Measurements from ENCODE around the gene NF1.

The NF1 gene

GRCh38 chr17:31389657-31390381 is 295.0 kb downstream of the NF1 start:
- DNase-seq, result no peak

GRCh38 chr17:31390426-31390747 is 295.6 kb downstream of the NF1 start:
- no peak for DNase-seq

GRCh38 chr17:31390748-31391495 is 296.1 kb downstream of the NF1 start:
- DNase-seq, result peak; percentile 87

DNA sequence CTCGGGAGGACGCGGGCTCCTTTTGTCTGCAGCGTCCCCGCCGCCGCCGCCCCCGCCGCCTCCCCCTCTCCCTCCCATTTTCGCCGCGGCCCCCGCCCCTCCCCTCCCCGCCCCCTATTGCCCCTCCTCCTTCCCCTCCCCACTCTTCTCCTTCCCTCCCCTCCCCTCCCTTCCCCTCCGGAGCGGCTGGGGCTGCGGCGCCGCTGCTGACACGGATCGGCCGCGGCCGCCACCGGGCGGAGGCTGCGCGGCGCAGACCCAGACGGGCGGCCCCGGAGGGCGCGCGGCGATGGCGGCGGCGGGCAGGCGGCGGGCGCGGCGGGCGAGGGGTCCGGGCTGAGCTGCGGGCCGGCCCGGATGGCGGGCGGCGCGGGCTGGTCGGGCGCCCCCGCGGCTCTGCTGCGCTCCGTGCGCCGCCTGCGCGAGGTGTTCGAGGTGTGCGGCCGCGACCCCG is 296.7 kb downstream of the NF1 start, which contains the start of gene RAB11FIP4:
TSS of gene RAB11FIP4 (plus strand) at position 180 of the 454 bp plus-strand sequence. CDS start at position 358, 178 bp downstream.
- DNase-seq, result no peak

DNA sequence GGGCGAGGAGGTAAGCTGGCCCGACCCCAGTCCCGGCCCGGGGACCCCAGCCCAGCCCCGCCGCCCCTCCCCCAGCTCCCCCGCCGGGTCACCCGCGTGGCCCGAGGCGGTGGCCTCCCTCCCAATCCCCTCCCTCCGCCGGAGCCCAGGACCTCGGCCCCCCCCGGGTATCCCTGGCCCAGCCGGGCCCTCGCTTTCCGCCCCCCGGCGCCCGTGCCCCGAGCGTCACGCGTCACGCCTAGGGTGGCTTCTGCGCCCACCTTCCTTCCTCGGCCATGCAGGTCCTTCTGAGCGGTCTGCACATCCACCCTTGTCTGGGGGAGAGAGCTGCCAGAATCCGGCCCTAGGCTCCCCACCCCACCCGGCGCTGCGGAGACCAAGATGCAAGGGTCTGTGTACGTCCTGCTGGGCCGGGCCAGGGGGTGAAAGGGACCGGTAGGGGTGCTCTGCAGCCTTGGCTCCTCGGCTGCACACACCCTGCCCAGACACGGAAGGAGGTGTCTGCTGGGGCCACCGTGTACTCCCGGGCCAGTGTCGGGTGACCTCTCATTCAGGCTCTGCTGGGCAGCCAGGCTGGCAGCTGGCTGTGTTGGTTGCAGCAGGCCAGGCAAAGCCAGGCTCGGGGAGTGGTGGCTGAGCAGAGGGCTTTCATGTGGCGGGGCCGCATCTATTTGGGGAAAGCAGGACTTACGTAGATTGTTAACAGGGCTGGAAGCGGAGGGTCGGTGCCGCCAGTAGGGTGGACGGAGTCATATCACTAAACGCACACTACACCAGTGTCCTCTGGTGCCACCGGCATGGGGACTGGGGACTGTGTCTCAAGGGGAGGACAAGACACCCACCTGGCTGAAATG is 297.5 kb downstream of the NF1 start:
- DNase-seq, result no peak

GRCh38 chr17:31392856-31393748 is 298.3 kb downstream of the NF1 start:
- DNase-seq, result no peak

DNA sequence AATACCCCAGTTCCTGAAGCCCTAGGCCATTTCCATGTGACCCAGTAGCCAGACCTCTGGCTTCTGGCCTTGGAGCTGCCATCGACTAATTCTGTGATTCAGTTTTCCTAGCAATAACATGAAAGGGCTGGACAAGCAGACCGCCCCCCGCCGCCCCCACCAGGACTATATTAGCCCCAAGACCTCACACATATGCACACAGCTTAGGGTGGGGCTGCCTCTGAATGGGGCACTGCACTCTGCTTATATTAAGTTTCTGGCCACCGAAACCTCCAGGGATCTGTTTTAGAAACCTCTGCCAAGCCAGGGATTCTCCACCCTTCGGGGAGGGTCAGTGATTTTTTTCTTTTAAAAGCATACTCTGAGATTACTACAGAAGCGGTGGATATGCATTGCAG is 299.0 kb downstream of the NF1 start:
- DNase-seq, result no peak

GRCh38 chr17:31394544-31394943 is 299.8 kb downstream of the NF1 start:
- no peak for DNase-seq

GRCh38 chr17:31397256-31397939 is 302.6 kb downstream of the NF1 start:
- DNase-seq, result no peak

DNA sequence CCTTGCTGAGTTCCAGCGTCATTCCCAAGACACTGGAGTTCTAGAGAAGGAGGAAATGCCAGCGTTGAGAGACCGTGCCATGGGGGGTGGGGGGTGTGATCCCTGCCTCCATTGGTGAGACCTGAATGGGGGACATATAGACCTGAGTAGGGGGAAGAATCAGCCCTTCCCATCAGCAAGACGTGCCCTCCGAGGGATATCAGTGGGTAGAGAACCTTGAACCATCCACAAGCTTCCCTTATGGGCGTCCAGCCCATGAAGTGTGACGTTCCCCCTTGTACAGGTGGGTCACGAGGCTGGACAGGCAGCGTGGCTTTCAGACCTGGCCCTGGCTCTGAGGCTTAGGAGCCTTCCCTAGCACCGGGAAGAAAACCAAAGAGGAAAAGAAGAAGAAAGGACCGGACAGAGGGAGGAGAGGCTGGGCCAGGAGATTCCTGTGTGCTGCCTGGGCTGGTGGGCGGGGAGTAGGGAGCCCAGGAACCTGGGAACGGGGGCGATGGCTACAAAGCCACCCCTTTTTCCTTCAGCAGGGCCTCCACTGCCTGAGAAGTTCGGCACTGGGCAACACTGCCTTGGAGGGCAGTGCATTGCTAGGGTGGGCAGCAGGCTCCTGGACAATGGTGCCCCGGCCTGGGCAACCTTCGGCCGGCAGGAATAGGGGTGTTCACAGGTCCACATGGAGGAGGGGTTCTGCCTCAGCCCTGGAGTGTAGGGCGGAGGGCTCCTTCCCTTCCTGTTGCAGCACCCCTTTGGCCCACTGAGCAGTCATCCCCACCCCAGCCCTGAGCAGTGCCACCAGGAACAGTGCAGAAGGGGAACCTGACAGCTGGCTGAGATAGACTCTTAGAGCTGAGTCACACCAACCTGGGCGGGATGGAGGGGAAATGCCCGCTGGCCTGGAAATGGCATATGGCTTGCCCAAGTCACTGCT is 303.9 kb downstream of the NF1 start:
- peak; percentile 46 for DNase-seq

DNA sequence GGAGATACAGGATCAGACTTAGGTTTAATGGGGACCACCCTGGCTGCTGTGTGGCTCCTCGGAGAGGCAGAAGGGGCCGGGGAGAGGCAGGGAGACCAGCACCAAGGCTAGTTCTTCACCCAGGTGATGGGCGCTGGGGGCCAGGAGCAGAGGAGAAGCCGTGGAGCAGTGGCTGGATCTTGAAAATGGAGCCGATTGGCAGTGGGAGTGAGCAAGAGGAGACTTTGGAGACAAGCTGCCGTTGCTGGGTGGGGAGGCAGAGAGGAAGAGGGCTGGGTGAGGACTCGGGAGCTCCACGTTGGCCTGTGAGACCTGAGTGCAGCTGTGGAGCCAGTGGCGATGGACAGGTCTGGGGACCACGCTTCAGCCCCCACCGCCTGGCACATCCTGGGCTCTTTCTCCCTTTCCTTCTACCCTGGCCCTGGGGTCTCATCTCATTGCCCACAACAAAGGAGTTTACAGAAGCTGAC is 305.7 kb downstream of the NF1 start:
- DNase-seq, result no peak

DNA sequence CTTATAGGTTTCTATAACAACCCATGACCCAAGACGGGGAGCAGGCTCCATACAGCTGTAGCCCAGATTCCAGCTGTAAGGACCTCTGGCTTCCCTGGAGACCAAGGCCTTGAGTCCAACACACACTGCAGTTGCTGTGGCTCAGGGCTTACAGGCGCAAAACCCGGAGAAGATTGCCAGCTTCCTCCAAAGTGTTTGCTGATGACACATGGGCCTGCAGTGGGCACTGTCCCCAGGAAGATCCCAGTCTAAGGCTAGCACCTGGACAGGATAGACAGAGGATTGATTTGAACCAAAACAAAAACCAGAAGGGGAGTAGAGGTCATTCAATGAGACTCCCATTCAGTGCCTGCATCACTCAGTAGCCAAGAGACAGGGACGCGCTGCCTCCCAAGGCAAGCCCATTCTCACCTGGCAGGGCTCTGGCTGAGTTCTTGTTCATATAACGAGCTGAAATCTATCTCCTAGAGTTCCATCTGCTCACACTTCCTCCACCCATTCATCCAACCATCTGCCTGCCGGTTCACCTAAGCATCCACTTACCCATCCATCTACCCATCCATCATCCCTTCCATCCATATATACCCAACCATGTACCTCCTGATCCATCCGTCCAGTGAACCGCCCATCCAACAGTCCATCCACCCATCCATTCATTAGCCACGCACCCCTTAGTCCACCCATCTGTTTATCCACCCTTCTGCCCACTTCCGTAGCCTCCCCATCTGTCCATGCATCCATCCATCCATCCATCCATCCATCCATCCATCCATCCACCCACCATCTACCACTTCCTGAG is 306.9 kb downstream of the NF1 start:
- peak; percentile 68 for DNase-seq

DNA sequence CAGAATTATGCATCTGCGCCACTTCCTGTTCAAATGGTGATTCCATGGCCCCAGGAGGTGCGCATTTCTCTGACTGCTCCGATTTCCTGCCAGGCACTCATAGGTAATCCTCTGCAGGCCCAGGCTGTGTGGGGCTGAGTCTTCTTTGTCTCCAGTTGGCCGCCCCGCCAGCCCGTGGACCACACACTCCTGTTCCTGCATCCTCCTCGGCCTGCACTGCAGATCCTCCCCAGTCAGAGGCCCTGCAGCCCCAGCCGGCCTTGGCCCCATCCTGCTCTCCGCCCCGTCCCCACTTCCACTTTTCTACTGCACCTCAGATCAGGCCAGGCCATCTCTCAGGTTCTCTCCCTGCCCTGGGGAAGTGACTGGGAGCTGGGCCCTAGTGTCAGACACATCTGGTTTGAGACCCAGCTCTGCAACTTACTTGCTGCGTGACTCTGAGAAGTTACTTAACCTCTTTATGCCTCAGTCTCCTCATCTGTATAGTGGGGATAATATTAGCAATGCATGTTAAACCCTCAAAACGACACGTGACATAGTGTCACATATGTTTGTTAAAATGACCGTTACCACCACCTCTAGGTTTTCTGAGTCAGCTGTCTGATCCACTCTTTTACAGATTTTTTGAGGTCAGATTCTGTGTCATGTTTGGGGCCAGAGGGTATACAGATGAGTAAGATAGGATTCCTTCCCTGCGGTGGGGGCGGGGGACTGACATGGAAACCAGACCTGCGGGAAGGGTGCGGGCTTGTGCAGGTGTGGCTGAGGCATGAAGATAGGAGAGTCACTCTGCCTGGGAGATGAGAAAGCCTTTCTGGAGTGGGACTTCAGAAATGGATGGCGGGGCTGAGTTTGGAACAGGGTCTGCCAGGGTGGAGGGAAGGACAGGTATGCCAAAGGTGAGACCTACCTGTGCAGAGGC is 309.5 kb downstream of the NF1 start:
- DNase-seq, result no peak

DNA sequence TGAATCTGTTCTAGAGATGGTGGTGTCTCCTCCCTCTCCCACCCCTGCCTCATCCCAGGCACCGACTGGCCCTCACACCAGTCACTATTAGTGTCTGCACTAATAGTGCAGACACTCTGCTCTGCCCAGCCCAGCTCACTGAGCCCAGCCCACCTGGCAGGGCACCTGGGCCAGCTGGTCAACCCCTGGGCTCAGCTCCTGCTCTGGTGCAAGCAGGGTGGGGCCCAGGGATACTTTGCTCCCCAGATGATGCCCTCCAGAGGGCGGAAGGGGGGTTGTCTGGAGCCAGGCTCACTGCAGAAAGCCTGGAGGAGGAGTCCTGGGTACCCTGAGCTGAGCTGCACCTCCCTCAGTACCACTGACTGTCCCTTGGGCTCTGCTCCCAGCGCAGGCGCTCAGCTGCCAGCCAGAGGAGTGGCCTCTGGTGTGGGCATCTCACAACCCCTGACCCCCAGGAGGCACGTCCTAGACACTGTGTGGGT is 311.2 kb downstream of the NF1 start:
- DNase-seq, result no peak

- no peak for DNase-seq
Observed at GRCh38 chr17:31408586-31408985, 313.8 kb downstream of the NF1 start.

DNA sequence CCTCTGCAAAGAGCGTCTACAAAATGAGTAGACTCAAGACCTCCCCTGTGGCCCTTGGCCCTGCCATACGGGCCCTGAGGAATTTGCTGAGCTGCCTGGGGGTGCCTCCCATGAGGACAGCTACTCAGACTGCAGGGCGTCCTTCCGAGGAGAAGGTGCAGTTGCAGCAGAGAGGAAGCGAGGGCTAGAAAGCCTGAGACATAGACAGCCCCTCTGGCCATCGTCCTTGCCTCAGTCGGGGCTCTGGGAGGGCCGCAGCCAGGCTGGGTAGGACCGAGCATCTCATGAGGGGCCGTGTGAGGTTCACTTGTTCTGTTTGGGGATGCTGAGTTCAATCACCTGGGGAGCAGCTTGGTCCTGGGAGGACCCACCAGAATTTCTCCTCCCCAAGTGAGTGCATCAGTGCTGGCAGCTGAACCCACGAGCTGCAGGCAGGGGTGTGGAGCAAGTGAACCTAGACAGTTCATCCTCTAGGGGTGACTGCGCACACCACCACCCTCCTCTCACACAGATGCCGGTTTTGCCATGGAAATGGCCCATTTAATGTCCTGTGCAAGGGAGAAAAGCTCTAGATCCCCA is 317.0 kb downstream of the NF1 start:
- DNase-seq, result no peak

GRCh38 chr17:31412511-31412910 is 317.7 kb downstream of the NF1 start:
- DNase-seq, result no peak

All from NCI-H1694 treated with DMSO at 0.1 percent for 48 hours (cell line).